ENCODE results near the gene CPEB1. TPM values are rescaled to one million over a fixed set of nuclear protein-coding genes. Genes with fewer than 3 reads are reported as not detected.
"Not testable (repeated sequence)": the region's sequence is repeated elsewhere in the genome, so short reads cannot be mapped to it uniquely, and the experiment has no call there.

CPEB1 gene
- total RNA-seq, 1 donor from 2014 or later = 0.23 TPM

- no peak for ATAC-seq
Observed at GRCh38 chr15:82649226-82649999, 2.2 kb upstream of the CPEB1 start.

DNA sequence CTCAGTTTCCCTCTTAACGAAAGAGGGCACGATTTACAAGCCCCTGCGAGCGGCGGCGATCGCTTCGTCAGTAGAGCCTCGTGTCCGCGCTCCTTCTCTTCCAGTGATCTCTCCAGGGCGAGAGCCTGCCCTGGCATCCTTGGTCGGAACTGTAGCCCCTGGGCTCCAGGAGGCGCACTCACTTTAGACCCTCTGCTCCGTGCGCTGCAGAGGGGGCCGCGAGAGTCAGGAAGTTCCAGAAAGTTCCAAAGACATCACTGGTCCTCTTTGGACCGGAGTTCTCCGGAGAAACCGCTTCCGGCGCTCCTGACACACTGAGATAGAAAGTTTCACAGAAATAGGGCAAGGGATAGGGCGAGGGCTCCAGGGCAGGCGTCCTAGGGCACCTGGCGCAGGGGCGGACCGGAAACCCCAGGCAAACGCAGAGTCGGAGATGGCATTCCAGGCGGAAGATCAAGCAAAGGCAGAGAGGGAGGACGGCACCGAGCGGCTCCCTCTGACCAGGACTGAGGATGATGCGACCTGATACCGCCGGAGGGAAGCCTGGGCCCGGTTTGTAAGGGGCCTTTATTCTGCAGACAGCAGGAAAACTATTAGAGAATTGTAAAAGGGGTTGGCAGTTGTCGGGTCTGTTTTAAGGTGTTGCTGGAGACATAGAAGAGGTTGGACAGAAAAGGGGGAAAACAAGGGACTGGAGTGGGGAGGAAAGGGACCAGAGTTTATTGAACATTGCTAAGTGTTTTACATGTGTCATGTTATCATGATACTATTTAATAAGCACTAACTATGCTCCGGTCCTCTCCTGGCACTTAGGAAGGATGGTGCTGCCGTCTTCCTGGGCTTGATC is 1.3 kb upstream of the CPEB1 start:
- ATAC-seq = no peak

More at GRCh38 chr15:82649226-82649999, 2.2 kb upstream of the CPEB1 start:
- no peak for DNase-seq (ENCODE audit: low spot score)

DNA sequence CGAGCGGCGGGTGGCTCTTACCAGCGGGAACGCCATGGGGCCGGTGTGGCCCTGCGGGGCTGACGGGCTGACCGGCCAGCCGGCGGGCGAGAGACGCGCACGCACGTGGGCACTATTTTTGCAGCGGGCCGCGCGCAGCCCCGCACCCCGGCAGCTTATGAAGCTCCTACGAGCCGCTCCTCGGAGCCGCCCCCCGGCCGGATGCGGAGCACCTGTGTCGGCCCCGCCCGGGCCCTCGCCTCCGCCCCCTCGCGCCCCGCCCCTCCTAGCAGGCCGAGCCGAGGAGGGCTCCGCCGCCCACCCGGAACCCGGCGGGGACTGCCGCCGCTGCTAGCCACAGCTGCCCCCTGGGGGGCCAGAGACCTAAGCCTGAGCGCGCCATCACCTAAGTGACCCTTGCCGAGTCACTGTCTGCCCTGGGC is 683 bp upstream of the CPEB1 start:
- DNase-seq (ENCODE audit: low spot score) (no peak), ATAC-seq (no peak)

More for the DNA sequence above, 1.3 kb upstream of the CPEB1 start:
- DNase-seq (ENCODE audit: low spot score) = no peak

DNA sequence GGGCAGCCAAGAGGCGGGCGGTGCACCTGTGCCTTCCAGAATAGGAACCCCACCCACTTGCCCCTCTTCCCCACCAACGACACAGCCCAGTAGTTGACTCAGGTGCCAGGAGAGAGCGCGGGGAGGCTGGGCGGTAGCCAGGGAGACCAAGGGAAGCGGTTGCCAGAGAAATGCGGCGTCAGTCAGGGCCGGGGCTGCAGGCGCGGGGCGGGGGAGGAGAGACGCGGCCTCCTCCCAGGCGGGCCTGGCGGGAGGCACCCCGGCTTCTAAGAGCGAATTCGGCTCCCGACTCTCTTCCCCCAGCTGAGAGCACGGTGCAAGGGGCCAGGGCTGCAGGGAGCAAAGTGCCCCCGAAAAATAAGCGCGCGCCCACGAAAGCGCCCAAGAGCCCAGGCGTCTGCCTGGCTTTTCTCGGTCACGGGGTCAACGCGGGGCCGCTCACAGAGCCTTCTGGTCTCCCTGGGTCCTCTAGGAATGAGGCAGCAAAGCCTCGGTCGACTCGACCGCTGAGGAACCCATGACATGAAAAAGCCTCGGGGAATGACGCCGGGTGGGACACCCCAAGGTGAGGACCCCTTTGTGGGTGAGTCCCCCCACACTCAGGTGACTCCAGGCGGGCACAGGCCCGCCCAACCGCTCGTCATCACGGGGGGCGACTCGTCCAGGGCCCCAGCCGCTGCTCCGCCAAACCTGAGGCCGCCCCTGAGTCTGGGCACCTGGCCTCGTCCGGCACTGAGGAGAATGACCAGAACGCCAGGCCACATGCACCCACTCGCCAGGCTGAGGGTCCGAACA is 716 bp downstream of the CPEB1 start:
- no peak for DNase-seq (ENCODE audit: low spot score)
- no peak for ATAC-seq

- DNase-seq (ENCODE audit: low spot score); ATAC-seq: not testable (repeated sequence)
Observed at GRCh38 chr15:82644967-82645852, 2.0 kb downstream of the CPEB1 start.

GRCh38 chr15:82643992-82644391 is 3.2 kb downstream of the CPEB1 start:
- no peak for DNase-seq (ENCODE audit: low spot score)
- ATAC-seq = no peak

DNA sequence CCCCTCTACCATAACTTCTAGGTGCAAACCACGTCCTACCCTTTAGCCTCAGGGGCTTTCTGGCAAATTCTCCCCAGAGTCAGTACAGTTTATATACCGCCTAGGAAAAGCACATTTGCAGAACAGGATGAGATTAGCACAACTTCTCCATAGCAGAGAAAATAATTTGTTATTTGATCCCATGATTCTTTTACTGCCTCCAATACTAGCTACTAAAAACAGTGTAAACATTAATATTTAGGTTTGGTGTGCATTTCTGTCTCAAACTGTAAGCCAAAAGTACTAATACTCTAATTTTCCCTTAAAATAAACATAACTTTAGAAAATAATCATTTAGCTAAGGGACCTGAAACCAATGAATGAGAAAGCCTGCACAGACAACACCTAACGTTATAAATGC is 4.5 kb downstream of the CPEB1 start:
- DNase-seq (ENCODE audit: low spot score) = no peak

GRCh38 chr15:82641129-82641798 is 5.9 kb downstream of the CPEB1 start:
- DNase-seq (ENCODE audit: low spot score) (no peak), ATAC-seq (no peak)

More for the DNA sequence above, 4.5 kb downstream of the CPEB1 start:
- no peak for ATAC-seq

DNA sequence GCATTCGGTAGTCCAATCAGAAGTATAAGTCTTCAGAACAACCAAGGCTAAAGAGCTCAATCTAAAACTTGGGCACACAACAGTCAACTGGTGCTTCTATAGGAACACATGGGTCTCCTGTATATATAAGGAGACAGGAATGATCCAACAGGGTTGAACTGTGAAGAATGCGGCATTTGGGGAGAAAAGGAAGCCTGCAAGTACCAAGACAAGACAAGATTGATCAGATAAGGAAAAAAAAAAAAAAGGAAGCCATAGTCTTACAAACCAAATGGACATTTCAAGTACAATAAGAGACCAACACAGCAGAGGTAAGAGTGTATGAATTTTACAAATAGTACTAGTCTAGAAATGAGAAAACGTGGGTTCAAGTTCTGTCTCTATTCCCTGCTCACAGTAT is 6.5 kb downstream of the CPEB1 start:
- DNase-seq (ENCODE audit: low spot score) (no peak), ATAC-seq (no peak)

DNA sequence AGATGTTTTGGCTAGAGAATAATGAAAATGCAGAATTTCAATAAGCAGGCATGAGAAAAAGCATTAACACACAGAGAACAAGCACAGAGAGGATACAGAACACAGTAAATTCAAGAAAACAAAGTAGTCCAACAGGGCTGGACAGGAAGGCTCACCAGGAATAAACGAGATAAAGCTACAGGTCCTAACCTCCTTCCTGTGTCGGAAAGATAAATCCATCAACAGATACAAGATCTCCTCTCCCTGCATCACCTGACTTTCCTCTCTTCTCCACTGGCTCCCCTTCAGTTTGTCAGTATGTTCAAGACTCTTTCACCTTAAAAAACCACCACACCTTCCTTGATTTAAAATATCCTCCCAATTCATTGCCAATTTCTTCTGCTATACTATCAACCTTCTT is 11.4 kb downstream of the CPEB1 start:
- no peak for ATAC-seq
- DNase-seq (ENCODE audit: low spot score) = no peak

GRCh38 chr15:82630033-82630432 is 17.1 kb downstream of the CPEB1 start:
- ATAC-seq (no peak), DNase-seq (ENCODE audit: low spot score) (no peak)

DNA sequence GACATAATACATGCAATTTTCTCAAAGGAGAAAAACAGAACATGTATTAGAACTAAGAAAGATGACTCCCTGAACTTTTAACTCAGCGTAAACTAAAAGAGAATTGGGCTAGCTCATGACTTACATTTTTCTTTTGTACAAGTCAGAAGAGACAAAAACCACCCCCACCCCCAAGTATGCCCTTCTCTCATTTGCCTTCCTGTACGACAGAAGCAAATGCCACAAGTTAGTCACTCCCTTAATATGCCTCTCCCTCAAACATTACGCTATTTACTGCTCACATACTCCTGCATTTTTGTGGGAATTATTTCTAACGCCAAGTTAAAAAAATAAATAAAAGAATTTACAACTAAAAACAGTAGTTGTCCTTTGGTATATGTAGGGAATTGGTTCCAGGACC is 22.0 kb downstream of the CPEB1 start:
- ATAC-seq (no peak), DNase-seq (ENCODE audit: low spot score) (no peak)

GRCh38 chr15:82624438-82624837 is 22.7 kb downstream of the CPEB1 start:
- DNase-seq (ENCODE audit: low spot score) (no peak), ATAC-seq (no peak)

DNA sequence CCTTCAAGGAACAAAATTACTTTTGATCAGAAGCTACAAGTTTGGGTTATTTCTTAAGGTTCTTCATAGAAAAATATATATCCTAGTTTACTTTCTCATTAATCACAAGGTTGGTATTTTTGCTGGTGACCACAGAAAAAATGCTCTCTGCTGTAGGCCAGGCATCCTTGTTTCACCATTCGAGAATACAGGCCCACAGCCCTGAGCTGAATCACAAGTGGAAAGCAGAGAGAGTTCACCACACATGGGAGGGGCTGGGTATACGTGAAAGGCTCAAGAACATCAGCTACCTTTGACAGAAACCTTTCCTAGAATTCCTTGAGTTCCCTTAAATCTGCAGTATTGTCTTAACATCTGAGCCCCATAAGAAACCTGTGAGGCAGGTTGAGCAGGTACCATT is 23.2 kb downstream of the CPEB1 start:
- no peak for ATAC-seq
- no peak for DNase-seq (ENCODE audit: low spot score)

- no peak for DNase-seq (ENCODE audit: low spot score)
- no peak for ATAC-seq
Observed at GRCh38 chr15:82621970-82622369, 25.2 kb downstream of the CPEB1 start.

GRCh38 chr15:82613747-82614146 is 33.4 kb downstream of the CPEB1 start:
- no peak for DNase-seq (ENCODE audit: low spot score)
- no peak for ATAC-seq

- no peak for DNase-seq (ENCODE audit: low spot score)
- no peak for ATAC-seq
Observed at GRCh38 chr15:82611348-82611747, 35.8 kb downstream of the CPEB1 start.

- DNase-seq (ENCODE audit: low spot score) = no peak
- ATAC-seq = no peak
Observed at GRCh38 chr15:82602195-82602594, 45.0 kb downstream of the CPEB1 start.

DNA sequence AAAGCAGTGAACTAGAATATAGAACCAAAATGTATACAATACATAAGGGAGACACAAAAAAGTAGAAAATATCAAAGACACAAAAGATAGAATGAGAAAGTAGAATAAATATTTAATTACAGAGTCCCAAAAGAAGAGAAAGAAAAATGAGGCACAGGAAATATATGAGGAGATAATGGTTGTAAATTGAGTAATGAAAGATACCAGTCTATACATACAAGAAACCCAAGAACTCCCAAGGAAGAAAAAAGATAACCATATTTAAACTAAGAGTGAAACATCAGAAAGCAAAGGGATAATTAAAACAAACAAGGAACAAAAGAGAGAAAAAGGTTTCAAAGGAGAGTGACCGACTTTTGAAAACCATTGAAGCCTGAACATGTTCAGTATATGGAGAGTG is 47.3 kb downstream of the CPEB1 start:
- DNase-seq (ENCODE audit: low spot score) (no peak), ATAC-seq (no peak)

- DNase-seq (ENCODE audit: low spot score) (no peak), ATAC-seq (no peak)
Observed at GRCh38 chr15:82597815-82598214, 49.3 kb downstream of the CPEB1 start.
